Suppressor macrophage treated with lipopolysaccharide for 4 hours (primary cell): Measurements from ENCODE around the gene LRRC61.

Source experiments
- DNase-seq: peaks from one replicate; pipeline ENCODE4 v3.0.0-alpha.2; 2020

The LRRC61 gene

DNA sequence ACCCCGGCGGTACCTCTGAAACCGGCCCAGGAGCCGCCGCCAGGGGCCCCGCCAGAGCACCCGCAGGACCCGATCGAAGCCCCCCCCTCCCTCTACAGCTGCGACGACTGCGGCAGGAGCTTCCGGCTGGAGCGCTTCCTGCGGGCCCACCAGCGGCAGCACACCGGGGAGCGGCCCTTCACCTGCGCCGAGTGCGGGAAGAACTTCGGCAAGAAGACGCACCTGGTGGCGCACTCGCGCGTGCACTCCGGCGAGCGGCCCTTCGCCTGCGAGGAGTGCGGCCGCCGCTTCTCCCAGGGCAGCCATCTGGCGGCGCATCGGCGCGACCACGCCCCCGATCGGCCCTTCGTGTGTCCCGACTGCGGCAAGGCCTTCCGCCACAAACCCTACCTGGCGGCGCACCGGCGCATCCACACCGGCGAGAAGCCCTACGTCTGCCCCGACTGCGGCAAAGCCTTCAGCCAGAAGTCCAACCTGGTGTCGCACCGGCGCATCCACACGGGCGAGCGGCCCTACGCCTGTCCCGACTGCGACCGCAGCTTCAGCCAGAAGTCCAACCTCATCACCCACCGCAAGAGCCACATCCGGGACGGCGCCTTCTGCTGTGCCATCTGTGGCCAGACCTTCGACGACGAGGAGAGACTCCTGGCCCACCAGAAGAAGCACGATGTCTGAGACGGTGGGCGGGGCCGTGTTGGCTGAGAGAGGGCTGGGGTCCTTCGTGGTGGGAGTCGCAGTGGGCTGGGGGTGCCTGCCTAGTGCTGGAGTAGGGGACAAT is 49.3 kb downstream of the LRRC61 start:
- DNase-seq, result no peak

DNA sequence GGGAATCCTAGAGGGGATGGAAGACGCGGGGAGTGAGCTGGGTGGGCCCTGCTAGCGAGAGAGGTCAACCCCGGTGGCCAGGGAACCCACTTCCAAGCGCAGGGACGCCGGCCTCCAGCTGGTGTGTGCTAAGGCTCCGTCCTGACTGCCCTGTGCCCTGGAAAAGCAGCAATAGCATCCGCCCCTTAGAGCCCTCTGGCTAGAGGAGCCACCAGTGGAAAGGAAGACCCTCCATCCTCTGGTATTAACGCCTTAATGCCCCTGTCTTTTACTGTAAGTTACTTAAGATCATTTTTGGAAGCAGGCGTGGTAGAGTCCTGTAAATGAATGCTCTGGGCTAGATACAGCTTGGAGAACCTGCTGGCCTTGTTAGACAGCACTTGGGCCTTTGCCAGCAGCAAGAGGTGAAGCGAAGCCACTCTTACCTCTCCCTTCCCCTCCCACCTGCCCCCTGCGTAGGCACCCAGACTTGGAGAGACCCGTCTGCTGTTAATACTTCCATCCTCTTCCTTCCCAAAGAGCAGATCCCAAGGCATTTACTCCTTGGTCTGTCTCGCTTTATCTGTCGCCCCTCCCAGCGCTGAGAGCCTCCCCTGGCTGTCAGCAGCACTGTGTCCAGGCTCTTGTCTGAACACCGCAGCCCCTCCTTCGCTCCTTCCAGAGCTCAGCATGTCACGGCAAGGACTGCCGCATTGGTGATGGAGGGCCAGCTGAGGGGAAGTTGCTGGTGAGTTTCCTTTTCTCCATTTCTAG is 50.1 kb downstream of the LRRC61 start:
- DNase-seq, result no peak

DNA sequence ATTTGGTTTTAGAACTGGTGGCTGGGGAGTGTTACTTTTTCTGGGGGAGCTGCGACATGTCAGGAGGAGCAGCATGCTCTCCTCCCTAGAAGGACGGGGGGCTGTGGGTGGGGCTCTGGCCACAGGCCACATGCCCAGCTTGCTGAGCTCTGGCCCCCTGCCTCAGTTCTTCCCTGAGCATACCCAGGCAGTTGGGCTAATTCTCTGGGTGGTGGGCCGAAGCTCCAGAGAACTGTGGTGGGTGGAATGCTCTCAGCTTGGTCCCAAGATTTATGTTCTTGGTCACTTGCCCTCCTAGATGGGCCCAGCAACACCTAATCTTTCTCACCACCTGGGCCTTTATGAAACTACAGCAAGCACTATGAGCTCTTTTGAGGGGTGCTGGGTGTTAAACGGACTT is 50.9 kb downstream of the LRRC61 start:
- no peak for DNase-seq

DNA sequence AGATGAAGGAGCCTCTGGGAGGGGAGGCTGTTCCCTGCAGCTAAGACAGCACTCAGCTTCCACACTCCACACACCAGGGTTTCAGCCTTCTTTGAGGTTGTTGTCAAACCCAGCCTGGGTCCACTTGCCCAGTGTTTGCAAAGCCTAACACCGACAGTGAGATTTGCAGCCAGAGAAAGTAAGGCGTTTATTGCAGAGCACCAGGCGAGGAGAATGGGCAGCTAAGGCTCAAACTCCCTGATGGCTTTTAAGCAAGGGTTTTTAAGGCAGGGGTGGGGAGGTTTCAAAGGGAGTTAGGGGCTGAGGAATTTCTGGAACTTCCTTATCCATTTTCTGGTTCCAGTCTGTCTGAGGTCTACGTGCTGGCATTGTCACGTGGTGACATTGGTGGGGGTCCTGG is 51.3 kb downstream of the LRRC61 start:
- DNase-seq, result no peak

DNA sequence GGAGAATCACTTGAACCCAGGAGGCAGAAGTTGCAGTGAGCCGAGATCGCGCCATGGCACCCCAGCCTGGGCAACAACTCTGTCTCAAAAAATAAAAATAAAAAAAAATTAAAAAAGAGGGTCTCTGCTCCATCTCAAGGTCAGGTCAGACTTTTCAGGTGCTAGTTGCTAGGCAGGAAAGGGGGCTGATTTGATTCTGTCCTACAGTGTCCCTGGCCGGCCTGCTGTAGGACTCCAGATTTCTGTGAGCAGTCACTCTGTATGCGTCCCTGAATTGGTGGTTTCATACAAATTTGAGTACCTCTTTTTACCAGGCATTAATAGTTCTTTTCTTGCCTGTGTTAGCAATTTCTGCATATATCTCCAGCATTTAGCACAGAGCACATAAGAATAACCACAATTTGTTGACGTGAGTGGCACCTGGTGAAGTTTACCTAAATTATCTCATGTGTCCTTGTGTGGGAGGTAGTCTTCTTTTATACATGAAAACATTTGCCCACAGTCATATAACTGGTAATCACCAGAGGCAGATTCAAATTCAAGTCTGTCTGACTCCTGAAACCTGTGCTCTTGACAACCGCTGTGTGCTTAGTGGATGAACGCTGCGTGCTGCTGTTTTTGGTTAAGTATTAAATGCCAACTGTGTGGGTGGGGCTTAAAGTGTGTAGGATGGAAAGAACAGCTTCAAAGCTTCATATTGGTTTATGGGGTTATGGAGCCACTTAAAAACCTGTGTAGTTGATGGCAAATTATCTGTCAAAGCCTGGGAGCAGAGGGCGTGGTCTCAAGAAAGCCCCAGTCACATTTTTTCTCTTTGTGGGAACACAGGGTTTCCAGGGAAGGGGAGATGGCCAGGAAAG is 52.7 kb downstream of the LRRC61 start:
- DNase-seq, result no peak

DNA sequence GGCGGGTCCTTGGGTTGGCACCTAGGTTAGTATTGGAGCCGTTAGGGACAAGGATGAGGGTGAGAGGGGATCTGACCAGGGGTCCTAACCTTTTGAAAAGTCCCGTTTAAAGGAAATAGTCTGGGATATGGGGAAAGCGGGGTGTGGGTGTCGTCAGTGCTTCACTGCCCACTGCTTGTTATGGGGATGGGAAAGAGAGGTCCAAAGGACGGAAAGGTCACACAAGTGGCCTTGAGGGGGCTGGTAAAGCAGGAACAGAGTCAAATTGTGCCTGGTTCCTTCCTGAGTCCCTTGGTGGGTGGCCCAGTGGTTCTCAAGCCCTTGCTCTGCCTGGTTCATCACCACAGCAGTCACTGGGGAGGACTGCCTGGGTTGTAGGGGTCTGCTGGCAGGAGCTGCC is 53.4 kb downstream of the LRRC61 start:
- DNase-seq, result no peak

DNA sequence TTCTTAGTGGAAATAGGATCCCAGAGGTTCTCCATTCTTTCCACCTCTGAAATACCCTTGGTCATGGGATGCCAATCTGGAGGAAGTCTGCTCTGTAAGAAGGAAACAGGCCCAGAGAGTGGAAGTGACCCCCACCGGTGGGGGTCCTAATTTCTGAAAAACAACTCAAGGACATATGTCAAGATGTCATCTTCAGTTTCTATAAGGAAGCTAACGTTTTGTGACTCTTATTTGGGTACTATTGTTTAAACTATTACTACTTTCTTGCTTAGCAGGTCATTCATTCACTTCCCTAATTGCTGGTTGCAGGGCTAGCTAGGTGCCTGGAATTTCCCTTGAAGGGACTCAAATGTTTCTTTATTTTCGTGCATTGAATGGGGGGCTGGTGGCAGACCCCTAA is 54.0 kb downstream of the LRRC61 start:
- DNase-seq, result peak; percentile 51

DNA sequence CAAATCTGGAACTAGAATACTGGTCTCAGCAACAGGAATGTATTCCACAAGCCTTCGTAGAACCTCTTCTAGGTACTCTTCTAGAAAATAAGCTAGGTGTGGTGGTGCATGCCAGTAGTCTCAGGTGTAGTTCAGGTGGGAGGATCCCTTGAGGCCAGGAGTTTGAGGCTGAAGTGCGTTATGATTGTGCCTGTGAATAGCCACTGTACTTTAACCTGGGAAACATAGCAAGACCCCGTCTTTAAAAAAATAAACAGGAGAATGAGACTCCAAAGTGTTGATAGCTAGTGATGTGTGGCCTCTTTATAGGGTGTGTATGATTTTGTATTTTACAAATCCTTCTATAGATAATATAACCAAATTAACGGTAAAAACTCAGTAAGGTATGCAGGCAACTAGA is 54.5 kb downstream of the LRRC61 start:
- no peak for DNase-seq

DNA sequence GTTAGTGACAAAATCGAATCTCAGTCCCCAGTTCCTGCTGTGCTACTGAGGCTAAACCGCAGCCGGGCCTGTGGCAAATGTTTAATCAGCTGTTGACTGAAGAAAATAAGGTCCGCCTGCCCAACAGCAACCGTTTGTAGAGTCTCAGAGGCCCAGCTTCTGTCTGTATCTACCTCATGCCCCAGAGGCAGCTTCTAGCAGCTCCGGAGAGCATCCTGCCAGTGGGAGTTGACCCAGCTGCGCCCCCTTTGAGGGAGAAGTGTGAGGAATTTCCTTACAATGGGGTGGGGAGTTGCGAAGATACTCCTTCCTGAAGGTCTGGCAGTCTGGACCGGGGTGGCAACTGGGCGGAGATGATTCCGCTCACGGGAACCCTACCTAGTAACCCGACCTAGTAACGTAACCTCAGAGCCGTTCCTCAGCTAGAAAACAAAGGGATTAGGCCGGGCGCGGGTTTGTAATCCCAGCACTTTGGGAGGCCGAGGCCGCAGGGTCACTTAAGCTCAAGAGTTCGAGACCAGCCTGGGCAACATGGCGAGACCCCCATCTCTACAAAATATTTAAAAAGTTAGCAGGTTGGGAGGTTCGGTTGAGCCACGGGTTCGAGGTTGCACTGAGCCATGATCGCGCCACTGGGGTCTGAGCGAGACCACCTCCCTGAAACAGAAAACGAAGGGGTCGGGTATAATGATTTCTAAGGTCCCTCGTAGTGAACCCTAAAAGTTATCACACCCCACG is 55.1 kb downstream of the LRRC61 start:
- peak; percentile 33 for DNase-seq

DNA sequence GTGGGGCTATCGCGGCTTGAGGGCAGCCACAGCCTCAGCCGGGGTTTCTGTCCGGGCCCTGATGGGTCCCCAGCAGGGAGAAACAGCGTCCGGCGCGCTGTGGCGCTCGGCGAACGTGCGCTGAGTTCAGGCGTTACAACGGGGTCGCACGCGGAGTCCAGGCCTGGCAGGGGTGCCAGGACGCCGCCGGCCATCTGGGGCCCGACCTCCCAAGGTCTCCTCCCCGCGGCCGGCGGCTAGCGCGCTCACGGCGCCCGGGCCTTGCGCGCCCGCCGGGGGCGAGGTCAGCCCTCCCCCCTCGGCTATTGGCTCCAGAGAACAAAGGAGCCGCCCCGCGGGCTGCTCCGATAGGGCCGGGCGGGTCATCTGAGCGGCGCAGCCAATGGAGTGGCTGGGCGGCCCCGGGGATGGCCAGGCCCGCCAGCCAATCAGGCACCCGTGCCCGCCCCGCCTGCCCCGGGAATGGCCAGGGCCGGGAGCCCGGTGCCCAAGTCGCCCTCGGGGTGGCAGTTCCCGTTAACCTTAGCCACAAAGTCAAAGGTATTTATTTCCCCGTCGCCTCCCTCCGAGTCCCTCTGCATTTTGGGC is 55.8 kb downstream of the LRRC61 start, which contains the start of gene ZNF775:
Gene ZNF775, plus strand, starts transcription at position 478 of the 588 bp plus-strand sequence. CDS start 9,141 bp downstream, outside the sequence.
- peak; percentile 98 for DNase-seq

DNA sequence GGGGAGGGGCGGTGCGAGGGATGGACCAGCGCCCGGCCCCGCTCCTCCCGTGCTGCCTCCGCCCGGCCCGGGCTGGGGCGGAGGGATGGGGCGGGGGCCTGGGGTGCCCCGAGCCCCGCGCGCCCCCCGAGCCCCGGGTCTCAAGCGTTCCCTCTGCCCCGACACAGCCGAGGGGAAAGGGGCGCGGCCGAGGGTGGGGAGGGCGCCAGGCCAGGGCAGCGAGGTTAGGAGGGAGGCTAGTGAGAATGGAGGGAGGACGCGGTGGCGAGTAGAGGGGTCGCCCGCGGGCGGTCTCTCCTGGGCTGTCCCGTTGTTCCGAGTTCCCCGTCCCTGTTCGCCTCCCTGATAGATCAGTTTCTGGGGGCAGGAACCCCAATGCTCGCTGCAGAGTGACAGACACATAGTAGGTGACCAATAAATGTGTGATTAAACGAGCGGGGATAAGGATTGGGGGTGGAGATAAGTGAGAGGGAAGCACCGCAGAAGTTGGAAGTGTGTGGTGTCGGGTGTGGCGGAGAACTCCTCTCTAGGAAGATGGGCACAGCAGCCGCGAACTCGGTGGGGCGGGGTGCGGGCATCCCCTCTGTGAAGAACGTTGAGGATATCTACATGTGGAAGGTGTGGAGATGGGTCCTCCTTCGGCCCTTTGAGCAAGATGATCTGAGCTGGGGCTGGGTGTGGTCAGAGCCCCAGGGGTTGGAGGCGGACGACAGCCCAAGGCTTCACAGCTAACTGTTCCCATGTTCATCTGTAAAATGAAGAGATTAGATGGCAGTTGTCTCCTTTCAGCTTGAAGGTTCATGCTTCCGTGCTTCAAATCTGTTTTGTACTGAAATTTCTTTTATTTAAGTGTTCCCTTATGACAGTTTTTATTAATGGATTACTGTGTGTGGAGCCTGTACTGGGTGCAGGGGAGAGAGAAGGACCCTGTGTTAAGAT is 56.6 kb downstream of the LRRC61 start:
- DNase-seq, result peak; percentile 15

DNA sequence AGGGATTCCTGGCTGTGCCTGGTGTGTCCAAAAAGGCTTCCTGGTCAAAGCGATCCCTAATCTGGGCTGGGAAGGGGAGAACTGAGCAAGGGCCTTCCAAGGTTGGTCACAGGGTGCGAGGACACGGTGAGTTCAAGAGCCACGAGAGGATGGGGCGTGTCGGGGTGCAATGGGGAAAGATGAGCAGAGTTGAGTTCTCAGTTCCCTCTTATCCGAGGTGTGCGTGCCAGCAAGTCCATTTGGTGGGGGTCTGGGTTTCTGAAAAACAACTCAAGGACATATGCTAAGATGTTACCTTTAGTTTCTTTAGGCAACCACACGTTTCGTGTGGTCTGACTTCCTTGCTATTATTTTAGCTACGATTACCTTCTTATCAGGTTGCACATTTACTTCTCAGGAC is 57.3 kb downstream of the LRRC61 start:
- DNase-seq, result no peak

DNA sequence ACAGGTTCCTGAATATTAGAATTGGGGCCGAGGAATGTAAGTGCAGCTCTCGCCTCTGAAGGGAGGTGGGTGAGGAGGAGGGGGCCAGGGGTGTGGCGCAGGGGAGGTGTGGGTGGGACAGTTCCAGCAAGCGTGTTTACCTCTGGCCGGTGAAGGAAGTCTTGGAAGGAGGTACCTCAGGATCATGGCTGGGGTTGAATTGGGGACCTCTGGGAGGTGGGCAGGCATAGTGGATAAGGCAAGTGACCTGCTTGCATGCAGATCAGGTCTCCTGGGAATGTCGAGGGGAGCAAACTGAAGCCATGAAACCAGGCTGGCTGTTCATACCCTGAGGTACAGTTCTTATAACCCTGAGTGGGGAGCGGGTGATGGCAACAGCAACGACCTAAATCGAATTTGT is 57.9 kb downstream of the LRRC61 start:
- no peak for DNase-seq

DNA sequence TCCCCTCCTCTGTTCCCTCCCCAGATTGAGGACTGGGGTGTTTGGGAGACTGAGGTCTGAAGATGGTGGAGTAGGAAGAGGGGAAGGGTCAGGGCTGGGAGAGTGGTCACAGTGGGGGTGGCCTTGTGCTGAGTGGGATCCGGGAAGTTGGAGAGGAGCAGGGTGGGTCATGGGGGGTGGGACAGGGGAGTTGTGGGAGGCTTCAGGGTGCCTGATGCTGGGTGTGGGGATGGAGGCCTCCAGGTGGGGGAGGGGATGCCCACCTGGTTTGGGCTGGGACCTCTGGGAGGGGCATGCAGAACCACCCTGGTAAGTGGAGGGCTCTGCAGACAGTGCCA is 58.6 kb downstream of the LRRC61 start:
- DNase-seq, result no peak

DNA sequence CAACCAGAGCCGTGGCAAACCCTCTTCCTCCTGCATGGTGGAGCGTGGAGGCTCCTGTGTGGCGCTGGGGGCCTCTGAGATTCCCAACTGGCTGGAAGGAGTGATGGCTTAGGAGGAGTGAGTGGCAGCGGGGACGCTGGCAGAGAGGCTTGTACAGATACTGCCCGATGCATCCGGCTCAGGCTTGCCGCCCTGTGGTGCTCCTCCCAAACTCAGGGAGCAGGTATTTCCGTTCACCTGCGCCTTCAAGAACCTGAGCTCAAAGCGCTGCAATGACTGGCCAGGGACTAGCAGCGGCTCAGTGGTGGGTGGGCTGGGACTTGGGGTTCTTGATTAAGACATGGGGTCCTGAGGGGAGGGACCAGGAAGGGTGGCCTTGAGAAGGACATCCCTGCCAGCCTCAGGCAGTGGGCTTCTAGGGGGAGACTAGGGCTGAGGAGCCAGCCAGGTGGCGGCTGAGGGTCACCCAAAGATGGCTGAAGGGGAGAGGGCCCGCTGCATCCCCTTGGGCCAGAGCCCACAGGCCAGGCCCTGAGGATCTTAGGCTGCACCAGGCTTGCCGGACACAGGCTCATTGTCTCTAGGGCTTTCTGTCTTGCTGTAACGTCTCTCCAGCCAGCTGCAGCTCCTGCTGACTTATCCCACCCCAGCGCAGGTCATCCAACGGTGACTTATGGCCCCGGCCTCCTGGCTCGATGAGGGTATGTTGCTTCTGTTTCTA is 59.1 kb downstream of the LRRC61 start:
- DNase-seq, result no peak

DNA sequence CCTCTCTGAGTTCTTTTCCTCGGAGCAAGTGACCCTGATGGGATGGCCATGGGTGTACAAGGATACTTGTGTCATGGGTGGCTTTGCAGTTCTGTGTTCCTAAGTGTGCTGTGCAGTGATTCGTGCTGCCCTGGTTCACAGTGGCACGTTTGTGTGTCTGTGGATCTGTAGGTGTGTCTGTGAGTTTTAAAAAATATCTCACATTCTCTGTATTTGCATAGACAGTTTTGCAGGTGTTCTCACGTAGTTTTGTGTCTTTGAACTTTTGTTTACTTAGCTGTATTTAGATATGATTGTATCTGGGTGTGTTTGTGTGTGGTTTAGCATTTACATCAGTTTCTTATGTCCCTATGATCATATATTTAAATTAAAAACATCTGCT is 59.7 kb downstream of the LRRC61 start:
- DNase-seq, result no peak

DNA sequence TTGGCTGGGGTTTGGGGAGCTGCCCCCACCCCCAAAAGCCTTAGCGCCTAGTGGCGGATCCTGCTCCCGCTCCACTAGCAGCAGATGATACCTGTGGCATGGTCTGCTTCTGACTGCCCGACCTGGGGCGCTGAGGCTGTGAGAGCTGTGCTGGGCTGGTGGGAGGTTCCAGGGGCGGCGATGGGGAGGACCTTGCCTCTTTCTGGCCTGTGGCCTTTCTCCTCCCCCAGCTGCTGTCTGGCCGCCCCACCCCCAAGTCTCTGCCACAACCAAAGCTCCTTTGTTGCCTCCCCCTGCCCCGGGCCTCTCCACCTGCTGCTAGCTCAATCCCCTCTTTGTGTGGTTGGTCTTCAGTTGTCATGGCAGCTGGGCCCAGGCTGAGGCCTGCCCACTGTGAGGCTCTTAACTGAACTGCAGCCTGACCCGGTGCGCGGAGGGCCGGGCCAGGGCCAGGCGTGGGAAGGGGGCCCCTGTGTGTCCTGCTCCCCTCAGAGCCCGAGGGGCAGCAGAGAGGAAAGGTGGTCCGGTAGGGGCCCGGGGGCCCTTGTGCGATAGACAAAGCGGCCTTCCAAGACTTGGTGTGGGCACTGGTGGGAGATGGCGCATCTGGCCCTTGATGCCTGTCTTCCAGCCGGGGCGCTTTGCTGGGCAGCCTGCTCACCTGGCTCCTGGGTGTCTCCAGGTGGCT is 60.7 kb downstream of the LRRC61 start:
- DNase-seq, result no peak

DNA sequence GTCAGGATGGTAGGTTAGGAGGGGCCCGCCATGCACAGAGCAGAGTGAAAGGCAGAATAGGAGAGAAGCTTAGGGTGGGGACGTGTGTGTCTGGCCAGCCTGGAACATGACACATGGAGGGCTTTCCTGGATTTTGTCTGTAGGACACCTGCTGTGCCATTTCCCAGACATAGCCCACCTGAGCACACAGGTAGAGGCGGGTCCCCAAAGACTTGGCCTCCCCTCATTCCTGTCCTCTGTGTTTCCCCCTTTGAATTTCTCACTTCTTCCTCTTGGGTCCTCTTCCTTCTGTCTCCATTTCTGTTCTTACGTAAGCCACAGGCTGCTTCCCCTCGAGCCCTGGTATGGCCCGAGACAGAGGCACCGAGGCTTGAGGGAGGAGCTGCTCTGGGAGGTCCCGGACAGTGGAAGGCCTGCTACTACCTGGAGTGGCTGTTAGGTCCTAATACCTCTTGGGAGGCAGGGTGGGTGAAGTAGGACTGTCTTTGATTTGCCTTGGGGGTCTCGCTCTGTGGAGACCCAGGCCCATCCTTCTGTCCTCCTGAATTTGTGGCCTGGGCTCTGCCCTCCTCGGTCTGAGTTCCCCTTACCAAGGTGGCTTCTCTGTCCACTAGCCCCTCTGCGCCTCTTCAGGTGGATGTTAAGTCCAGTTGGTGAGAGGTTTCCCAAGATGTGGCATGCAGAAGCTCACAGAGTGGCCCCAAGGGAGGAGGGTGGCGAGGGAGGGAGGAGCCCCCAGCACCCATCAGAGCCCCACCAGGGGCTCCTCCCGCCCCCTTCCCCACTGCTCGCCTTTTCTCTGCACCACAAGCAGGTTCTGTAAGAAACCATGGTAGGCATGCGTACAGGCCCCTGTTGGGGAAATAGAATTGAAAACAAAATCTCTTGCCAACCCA is 61.5 kb downstream of the LRRC61 start:
- DNase-seq, result peak; percentile 38

DNA sequence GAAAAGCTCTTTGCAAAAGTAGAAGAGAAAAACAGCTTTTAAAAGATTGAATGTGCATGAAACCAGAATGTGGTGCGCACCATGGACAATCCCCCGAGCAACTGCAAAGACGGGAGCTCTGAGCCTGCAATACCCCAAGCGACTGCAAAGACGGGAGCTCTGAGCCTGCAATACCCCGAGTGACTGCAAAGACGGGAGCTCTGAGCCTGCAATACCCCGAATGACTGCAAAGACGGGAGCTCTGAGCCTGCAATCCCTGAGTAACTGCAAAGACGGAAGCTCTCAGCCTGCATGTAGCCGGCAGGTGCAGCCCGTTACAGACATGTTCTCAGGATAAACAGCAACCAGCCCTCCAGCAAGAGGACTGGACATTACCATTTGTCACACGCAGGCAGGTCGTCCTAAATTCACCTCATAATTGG is 62.2 kb downstream of the LRRC61 start:
- DNase-seq, result no peak
